ENCODE data around the gene DENND2D. TPM values are rescaled to one million over a fixed set of nuclear protein-coding genes. Genes with fewer than 3 reads are reported as not detected.

DENND2D gene
- total and polyA plus RNA-seq, 9 of the 15 experiments (the other 6 are each of a cell fraction or from before 2014, with no cell fraction given) = 0.08 to 0.44 (median 0.13) TPM; not detected in 6

GRCh38 chr1:111196213-111196612 lies 4.2 kb downstream of the DENND2D start:
- no peak overlapping the region for H3K4me2 ChIP-seq (ENCODE audit: insufficient read depth, low read length)
- H2AFZ ChIP-seq (ENCODE audit: low read depth, low read length) = no peak overlapping the region
- DNase-seq (ENCODE audit: extremely low read depth in 1 of 4, low spot score in 3 of 4) = no peak
- H3K4me3 ChIP-seq = no peak overlapping the region
- ChIA-PET CTCF (ENCODE audit: low intra/inter-chr PET ratio) (no interaction called here), POLR2A (interaction anchor here (1.1 to 1.6 kb wide), 3 partner anchors 9 to 17 kb away, joined by 3 to 5 read pairs (median 4); no protein-coding TSS in a partner anchor)
- peaks cover 10 to 15% of the 10 kb centered on the region in 2 experiments; a peak in 4 of 5 replicates for H3K4me1 ChIP-seq (replicated peaks in 1 of 2; ENCODE audit: control insufficient read depth in 2 of 2, insufficient read depth in 2 of 2, low read length in 2 of 2)
- H3K9me1 ChIP-seq (ENCODE audit: control insufficient read depth, insufficient read depth, low read length) = no peaks in the 10 kb centered on the region
- TF ChIP-seq GMEB1 (CRISPR knock-in tag; IDR thresholded peaks at IDR 0.05) (no peak), DNMT1 (IDR thresholded peaks at IDR 0.05) (no peak), STAT5A (IDR thresholded peaks at IDR 0.05; ENCODE audit: borderline replicate concordance, low read length) (no peak), SREBF2 (CRISPR knock-in tag; IDR thresholded peaks at IDR 0.05) (no peak), RUNX1 (IDR thresholded peaks at IDR 0.05; ENCODE audit: low read depth) (no peak), TBL1XR1 (IDR thresholded peaks at IDR 0.05; ENCODE audit: low read length in 2 of 2) (no peak), EHMT2 (IDR thresholded peaks at IDR 0.05) (no peak), ETV5 (CRISPR knock-in tag; IDR thresholded peaks at IDR 0.05; ENCODE audit: low read depth) (no peak), ZSCAN32 (CRISPR knock-in tag; IDR thresholded peaks at IDR 0.05) (no peak), ZBTB26 (CRISPR knock-in tag; IDR thresholded peaks at IDR 0.05) (no peak), ATF4 (CRISPR knock-in tag; IDR thresholded peaks at IDR 0.05) (no peak), SNIP1 (IDR thresholded peaks at IDR 0.05; ENCODE audit: low read depth) (no peak), ZNF655 (CRISPR knock-in tag; IDR thresholded peaks at IDR 0.05) (no peak), ESRRB (CRISPR knock-in tag; IDR thresholded peaks at IDR 0.05; ENCODE audit: borderline replicate concordance) (no peak), PHTF2 (CRISPR knock-in tag; IDR thresholded peaks at IDR 0.05) (no peak), GTF3C2 (IDR thresholded peaks at IDR 0.05; ENCODE audit: borderline replicate concordance, extremely low read depth, insufficient read length) (no peak)
- no peaks in the 10 kb centered on the region for H3K27me3 ChIP-seq (ENCODE audit: control insufficient read depth in 2 of 2, insufficient read depth in 2 of 2, low read length in 2 of 2)
- intact Hi-C loops (cut with micrococcal nuclease) (no loop called here), in situ Hi-C loops (cut with MboI) (no loop called here)
- no peaks in the 10 kb centered on the region for H4K20me1 ChIP-seq (replicated peaks; ENCODE audit: control insufficient read depth, insufficient read depth, low read length)
- no peaks in the 10 kb centered on the region for H3K9me3 ChIP-seq (replicated peaks; ENCODE audit: control insufficient read depth, insufficient read depth, low read depth, low read length)
- 0% methylated on average over 2 of the region's 2 CpGs for WGBS (ENCODE audit: insufficient coverage, low coverage, missing lambda C conversion rate)
- H3K36me3 ChIP-seq (ENCODE audit: control insufficient read depth, insufficient read depth, low read length) = no peaks in the 10 kb centered on the region
- no peak for ATAC-seq
- no peak overlapping the region for H3K27ac ChIP-seq (ENCODE audit: extremely low read depth, low read depth, low read length)
- no peak for FAIRE-seq
- H3K79me2 ChIP-seq (ENCODE audit: control insufficient read depth, insufficient read depth, low read length) = no peaks in the 10 kb centered on the region
- no TSS peak for BruUV-seq (replicated peaks)
- no peak overlapping the region for H3K9ac ChIP-seq (ENCODE audit: insufficient read depth in 1 of 2, low read depth in 2 of 2, low read length in 2 of 2)

All from K562 (cell line).